Adipocyte (in vitro differentiated cells): ENCODE results near the gene THEM5.

ENCODE experiments used
- DNase-seq: peaks from one replicate; pipeline ENCODE4 v3.0.0-alpha.2; 2015; ENCODE audit warnings: low read depth
- H3K27me3 ChIP-seq: replicated peaks from 2 replicates; pipeline ENCODE4 v1.7.0; 2013; ENCODE audit warnings: mild to moderate bottlenecking, low read length, moderate library complexity; ENCODE audit not compliant: control insufficient read depth, insufficient read depth
- H3K36me3 ChIP-seq: 2 replicates; pipeline ENCODE4 v1.7.0; 2013; ENCODE audit warnings: low read length, mild to moderate bottlenecking, moderate library complexity; ENCODE audit not compliant: control insufficient read depth, insufficient read depth, severe bottlenecking
- H3K4me1 ChIP-seq: 2 replicates; pipeline ENCODE4 v1.7.0; 2013; ENCODE audit warnings: mild to moderate bottlenecking, low read length, moderate library complexity; ENCODE audit not compliant: control insufficient read depth, insufficient read depth
- H3K4me3 ChIP-seq: 2 replicates; pipeline ENCODE4 v1.7.0; 2013; ENCODE audit warnings: mild to moderate bottlenecking, low read length, moderate library complexity
- H3K9ac ChIP-seq: 2 replicates; pipeline ENCODE4 v1.7.0; 2013; ENCODE audit warnings: mild to moderate bottlenecking, low read length, moderate library complexity
- H3K9me3 ChIP-seq: 2 replicates; pipeline ENCODE4 v1.7.0; 2013; ENCODE audit warnings: mild to moderate bottlenecking, low read length, moderate library complexity; ENCODE audit not compliant: control insufficient read depth

THEM5 gene

GRCh38 chr1:151838222-151839081 lies 15.1 kb downstream of the THEM5 start:
- Histone ChIP-seq H3K27me3 (peaks cover 17% of the 10 kb centered on the region), H3K9me3 (no peaks in the 10 kb centered on the region), H3K9ac (peak overlapping the region; percentile 48), H3K36me3 (no peaks in the 10 kb centered on the region), H3K4me1 (no peaks in the 10 kb centered on the region), H3K4me3 (peak overlapping the region; percentile 58)
- DNase-seq, result peak; percentile 70

GRCh38 chr1:151837884-151838221 lies 15.7 kb downstream of the THEM5 start:
- Histone ChIP-seq H3K36me3 (no peaks in the 10 kb centered on the region), H3K4me1 (peaks cover 2% of the 10 kb centered on the region), H3K27me3 (peaks cover 17% of the 10 kb centered on the region), H3K9ac (no peak overlapping the region), H3K4me3 (peak overlapping the region; percentile 58), H3K9me3 (no peaks in the 10 kb centered on the region)
- no peak for DNase-seq

- Histone ChIP-seq H3K9ac (no peak overlapping the region), H3K4me3 (no peak overlapping the region), H3K9me3 (no peaks in the 10 kb centered on the region), H3K27me3 (peaks cover 17% of the 10 kb centered on the region), H3K36me3 (no peaks in the 10 kb centered on the region), H3K4me1 (peaks cover 8% of the 10 kb centered on the region)
- no peak for DNase-seq
Observed at GRCh38 chr1:151837197-151837596, 16.3 kb downstream of the THEM5 start.

GRCh38 chr1:151835596-151835995 lies 17.9 kb downstream of the THEM5 start:
- H3K27me3 ChIP-seq, result peaks cover 22% of the 10 kb centered on the region
- no peaks in the 10 kb centered on the region for H3K36me3 ChIP-seq
- no peak for DNase-seq
- H3K4me3 ChIP-seq, result no peak overlapping the region
- H3K4me1 ChIP-seq, result peaks cover 11% of the 10 kb centered on the region
- H3K9me3 ChIP-seq, result no peaks in the 10 kb centered on the region
- H3K9ac ChIP-seq, result no peak overlapping the region

GRCh38 chr1:151834239-151834638 lies 19.3 kb downstream of the THEM5 start:
- Histone ChIP-seq H3K27me3 (peaks cover 26% of the 10 kb centered on the region), H3K9ac (no peak overlapping the region)

GRCh38 chr1:151833172-151833900 lies 20.2 kb downstream of the THEM5 start:
- H3K36me3 ChIP-seq, result no peaks in the 10 kb centered on the region
- DNase-seq, result no peak
- H3K9ac ChIP-seq, result no peak overlapping the region
- H3K27me3 ChIP-seq, result peaks cover 26% of the 10 kb centered on the region
- no peak overlapping the region for H3K4me3 ChIP-seq
- H3K4me1 ChIP-seq, result peaks cover 11% of the 10 kb centered on the region
- H3K9me3 ChIP-seq, result no peaks in the 10 kb centered on the region

More at GRCh38 chr1:151834239-151834638, 19.3 kb downstream of the THEM5 start:
- Histone ChIP-seq H3K36me3 (no peaks in the 10 kb centered on the region), H3K9me3 (no peaks in the 10 kb centered on the region), H3K4me3 (no peak overlapping the region), H3K4me1 (peaks cover 11% of the 10 kb centered on the region)
- DNase-seq, result no peak

GRCh38 chr1:151832318-151832980 lies 21.1 kb downstream of the THEM5 start:
- Histone ChIP-seq H3K9ac (peak overlapping the region; percentile 39), H3K4me1 (peaks cover 11% of the 10 kb centered on the region), H3K4me3 (no peak overlapping the region), H3K9me3 (no peaks in the 10 kb centered on the region), H3K36me3 (no peaks in the 10 kb centered on the region), H3K27me3 (peaks cover 25% of the 10 kb centered on the region)
- DNase-seq, result peak; percentile 69

GRCh38 chr1:151831605-151832004 lies 21.9 kb downstream of the THEM5 start, which contains the start of gene RORC:
Gene RORC (minus strand): TSS chr1:151831802. CDS start chr1:151831764, 38 bp downstream.
- H3K9me3 ChIP-seq, result no peaks in the 10 kb centered on the region
- no peak for DNase-seq
- H3K4me1 ChIP-seq, result peaks cover 11% of the 10 kb centered on the region
- H3K9ac ChIP-seq, result peak within 1 kb of the TSS; percentile 39
- no peak within 1 kb of the TSS for H3K4me3 ChIP-seq
- H3K27me3 ChIP-seq, result peaks cover 20% of the 10 kb centered on the region
- no peaks in the 10 kb centered on the region for H3K36me3 ChIP-seq

- peaks cover 20% of the 10 kb centered on the region for H3K27me3 ChIP-seq
- peaks cover 11% of the 10 kb centered on the region for H3K4me1 ChIP-seq
- H3K36me3 ChIP-seq, result no peaks in the 10 kb centered on the region
- H3K9ac ChIP-seq, result no peak overlapping the region
- DNase-seq, result no peak
- H3K9me3 ChIP-seq, result no peaks in the 10 kb centered on the region
- H3K4me3 ChIP-seq, result no peak overlapping the region
Observed at GRCh38 chr1:151831256-151831591, 22.3 kb downstream of the THEM5 start.

GRCh38 chr1:151830055-151830454 lies 23.5 kb downstream of the THEM5 start:
- no peaks in the 10 kb centered on the region for H3K9me3 ChIP-seq
- H3K4me1 ChIP-seq, result peaks cover 19% of the 10 kb centered on the region
- peaks cover 20% of the 10 kb centered on the region for H3K27me3 ChIP-seq
- DNase-seq, result no peak
- no peak overlapping the region for H3K9ac ChIP-seq
- no peaks in the 10 kb centered on the region for H3K36me3 ChIP-seq
- H3K4me3 ChIP-seq, result no peak overlapping the region

- H3K27me3 ChIP-seq, result peaks cover 23% of the 10 kb centered on the region
- no peak overlapping the region for H3K4me3 ChIP-seq
- H3K9ac ChIP-seq, result no peak overlapping the region
- H3K9me3 ChIP-seq, result no peaks in the 10 kb centered on the region
- no peak for DNase-seq
- no peaks in the 10 kb centered on the region for H3K36me3 ChIP-seq
- peaks cover 20% of the 10 kb centered on the region for H3K4me1 ChIP-seq
Observed at GRCh38 chr1:151829352-151830046, 24.0 kb downstream of the THEM5 start.
